Muscle layer of duodenum (tissue), 2 donors: ENCODE results near the gene PEAK1.
A peak's percentile ranks its signal among the peaks of the same experiment; 100 is the strongest.

Experiments
- H3K27ac ChIP-seq: one replicate; pipeline ENCODE4 v1.7.0; 2013; ENCODE audit warnings: mild to moderate bottlenecking, low read length
- H3K27me3 ChIP-seq: one replicate; pipeline ENCODE4 v1.7.0; 2013; ENCODE audit warnings: low read depth, mild to moderate bottlenecking, control low read depth, low read length
- H3K36me3 ChIP-seq, 2 donors: one replicate each; pipeline ENCODE4 v1.7.0; 2013; ENCODE audit warnings: low read length in 2 of 2, control low read depth in 1 of 2, mild to moderate bottlenecking in 1 of 2; ENCODE audit not compliant: insufficient read depth in 2 of 2, control insufficient read depth in 1 of 2
- H3K4me1 ChIP-seq, 2 donors: one replicate each; pipeline ENCODE4 v1.7.0; 2013; ENCODE audit warnings: low read length in 2 of 2, mild to moderate bottlenecking in 2 of 2, control low read depth in 1 of 2, moderate library complexity in 1 of 2; ENCODE audit not compliant: insufficient read depth in 2 of 2, control insufficient read depth in 1 of 2
- H3K4me3 ChIP-seq, 2 donors: one replicate each; pipeline ENCODE4 v1.7.0; 2013; ENCODE audit warnings: low read length in 2 of 2, low read depth in 1 of 2, mild to moderate bottlenecking in 1 of 2
- H3K9me3 ChIP-seq, 2 donors: one replicate each; pipeline ENCODE4 v1.7.0; 2013; ENCODE audit warnings: low read length in 2 of 2, control low read depth in 1 of 2, mild to moderate bottlenecking in 1 of 2; ENCODE audit not compliant: control insufficient read depth in 1 of 2
- donor health status: healthy.

Gene PEAK1

DNA sequence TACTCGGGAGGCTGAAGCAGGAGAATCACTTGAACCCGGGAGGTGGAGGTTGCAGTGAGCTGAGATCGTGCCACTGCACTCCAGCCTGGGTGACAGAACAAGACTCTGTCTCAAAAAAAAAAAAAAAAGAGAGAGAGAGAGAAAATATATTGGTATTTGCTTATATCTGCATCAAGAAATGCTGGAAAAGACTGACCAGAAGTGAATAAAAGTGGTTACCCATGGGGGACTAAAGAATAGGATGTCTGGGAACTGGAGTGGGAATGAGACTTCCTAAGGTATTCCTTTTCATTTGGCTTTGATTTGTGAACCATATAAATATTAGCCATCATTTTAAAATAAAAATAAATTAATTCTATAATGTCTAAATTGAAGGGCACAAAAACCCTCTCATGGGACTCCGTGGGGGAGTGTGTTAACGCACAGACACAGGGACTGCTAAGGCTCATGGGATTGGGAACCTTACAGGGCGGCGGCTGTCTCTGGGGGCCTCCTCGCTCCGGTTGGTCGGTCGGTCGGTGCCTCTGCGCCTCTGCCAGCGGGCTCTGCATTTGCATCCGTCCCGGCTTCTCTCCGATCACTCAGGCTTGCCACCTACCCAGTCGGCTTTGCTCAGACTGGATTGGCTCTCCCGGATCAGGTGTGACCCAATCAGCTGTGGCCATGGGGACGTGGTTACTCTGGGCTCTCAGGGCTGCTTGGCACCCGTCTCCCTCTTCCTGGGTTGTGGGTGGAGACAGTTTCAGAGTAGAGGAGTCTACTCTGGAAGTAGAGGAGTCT lies 336.3 kb downstream of the PEAK1 start:
- H3K4me1 ChIP-seq = peaks cover 0 to 4% of the 10 kb centered on the region in 2 donors
- H3K4me3 ChIP-seq = peak overlapping the region; percentile 38 to 51
- no peak overlapping the region for H3K27ac ChIP-seq
- H3K27me3 ChIP-seq = no peaks in the 10 kb centered on the region
- H3K9me3 ChIP-seq = no peaks in the 10 kb centered on the region
- no peaks in the 10 kb centered on the region for H3K36me3 ChIP-seq

DNA sequence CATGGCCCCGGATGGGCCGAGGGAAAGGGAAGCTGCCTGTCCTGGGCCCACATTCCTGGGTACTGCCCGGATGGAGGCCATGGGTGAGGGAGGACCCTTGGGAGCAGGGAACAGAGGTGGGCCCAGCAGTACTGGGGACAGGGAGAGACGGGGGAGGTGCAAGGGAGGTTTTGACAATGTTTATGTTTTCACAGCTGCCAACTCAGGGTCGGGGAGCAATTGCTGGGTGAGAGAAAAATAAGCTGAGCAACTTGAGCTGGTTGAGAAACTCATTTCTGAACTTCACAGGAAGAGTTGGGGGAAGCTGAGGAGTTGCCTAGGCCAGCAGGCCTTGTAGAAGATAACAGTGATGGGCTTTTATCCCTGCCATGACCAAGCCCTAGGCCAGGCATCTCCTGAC lies 337.9 kb downstream of the PEAK1 start:
- Histone ChIP-seq H3K9me3 (no peaks in the 10 kb centered on the region), H3K36me3 (no peaks in the 10 kb centered on the region), H3K4me3 (no peak overlapping the region), H3K4me1 (peaks cover 0 to 4% of the 10 kb centered on the region in 2 donors), H3K27me3 (no peaks in the 10 kb centered on the region), H3K27ac (no peak overlapping the region)

DNA sequence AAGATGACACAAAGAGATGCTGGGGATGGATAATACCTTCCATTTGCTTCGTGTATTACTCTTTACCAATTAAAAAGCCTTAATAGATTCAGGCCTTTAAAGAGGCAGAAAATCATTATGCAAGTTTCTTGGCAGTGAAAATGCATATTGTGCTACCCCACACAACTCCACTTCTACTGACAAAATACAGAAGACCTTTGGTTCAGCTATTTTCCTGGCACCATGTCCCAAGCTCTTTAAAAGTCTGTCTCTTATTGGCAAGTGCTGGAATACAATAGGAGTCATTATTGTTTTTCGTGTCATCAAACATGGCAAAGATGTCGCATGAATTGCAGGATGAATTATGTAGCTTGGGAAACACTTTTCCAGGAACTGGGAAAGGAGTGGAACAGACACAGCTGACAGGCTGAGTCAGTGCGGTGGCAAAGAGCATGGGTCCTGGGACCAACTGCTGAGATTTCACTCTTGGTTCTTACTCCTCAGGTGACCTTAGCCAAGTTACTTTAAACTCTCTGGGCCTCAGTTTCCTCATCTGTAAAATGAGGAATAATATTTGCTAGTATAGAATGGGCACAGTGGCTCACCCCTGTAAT lies 343.5 kb downstream of the PEAK1 start:
- no peaks in the 10 kb centered on the region for H3K27me3 ChIP-seq
- no peaks in the 10 kb centered on the region for H3K9me3 ChIP-seq
- no peaks in the 10 kb centered on the region for H3K36me3 ChIP-seq
- H3K27ac ChIP-seq = no peak overlapping the region
- peaks cover 0 to 3% of the 10 kb centered on the region in 2 donors for H3K4me1 ChIP-seq
- no peak overlapping the region for H3K4me3 ChIP-seq

DNA sequence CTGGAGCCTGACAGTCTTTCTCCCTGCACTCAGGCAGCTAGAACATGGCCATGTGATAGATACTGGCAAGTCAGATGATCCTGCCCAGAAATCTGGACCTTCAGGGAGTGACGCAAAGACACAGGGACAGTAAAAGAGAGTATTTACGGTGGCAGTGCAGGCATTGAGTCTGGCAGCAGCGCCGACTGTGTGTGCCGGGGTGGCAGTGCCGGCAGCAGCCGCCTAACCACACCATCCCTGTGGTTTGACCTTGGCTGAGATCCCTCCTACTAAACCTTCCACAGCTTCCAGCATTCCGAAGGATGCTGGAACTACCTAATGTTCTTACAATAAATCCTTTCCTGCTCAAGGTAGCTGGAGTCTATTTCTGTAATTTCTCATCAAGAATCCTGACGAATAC lies 344.4 kb downstream of the PEAK1 start:
- Histone ChIP-seq H3K36me3 (no peaks in the 10 kb centered on the region), H3K27ac (no peak overlapping the region)

DNA sequence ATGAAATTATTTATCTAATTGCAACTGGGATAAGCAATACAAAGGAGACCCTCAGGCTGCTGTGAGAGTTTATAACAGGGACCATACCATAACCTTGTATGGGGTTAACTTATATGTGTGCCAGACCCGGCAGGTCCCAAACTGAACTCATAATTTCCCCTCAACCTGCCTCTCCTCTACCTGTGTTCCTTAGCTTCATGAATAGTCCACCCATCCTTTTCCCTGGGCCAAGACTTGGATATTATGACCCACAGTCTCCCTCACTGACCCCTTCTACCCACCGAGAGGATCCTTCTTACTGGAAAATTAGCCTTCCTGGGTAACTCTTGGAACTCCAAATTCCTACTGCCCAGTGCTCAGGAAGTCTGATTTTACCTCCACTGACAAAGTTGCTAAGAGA lies 345.6 kb downstream of the PEAK1 start:
- Histone ChIP-seq H3K36me3 (no peaks in the 10 kb centered on the region), H3K9me3 (no peaks in the 10 kb centered on the region), H3K4me1 (peaks cover 8 to 16% of the 10 kb centered on the region in 2 donors), H3K4me3 (no peak overlapping the region), H3K27me3 (no peaks in the 10 kb centered on the region), H3K27ac (no peak overlapping the region)

More for the DNA sequence above, 344.4 kb downstream of the PEAK1 start:
- H3K27me3 ChIP-seq = no peaks in the 10 kb centered on the region
- no peak overlapping the region for H3K4me3 ChIP-seq
- H3K4me1 ChIP-seq = peaks cover 3 to 6% of the 10 kb centered on the region in 2 donors
- no peaks in the 10 kb centered on the region for H3K9me3 ChIP-seq

DNA sequence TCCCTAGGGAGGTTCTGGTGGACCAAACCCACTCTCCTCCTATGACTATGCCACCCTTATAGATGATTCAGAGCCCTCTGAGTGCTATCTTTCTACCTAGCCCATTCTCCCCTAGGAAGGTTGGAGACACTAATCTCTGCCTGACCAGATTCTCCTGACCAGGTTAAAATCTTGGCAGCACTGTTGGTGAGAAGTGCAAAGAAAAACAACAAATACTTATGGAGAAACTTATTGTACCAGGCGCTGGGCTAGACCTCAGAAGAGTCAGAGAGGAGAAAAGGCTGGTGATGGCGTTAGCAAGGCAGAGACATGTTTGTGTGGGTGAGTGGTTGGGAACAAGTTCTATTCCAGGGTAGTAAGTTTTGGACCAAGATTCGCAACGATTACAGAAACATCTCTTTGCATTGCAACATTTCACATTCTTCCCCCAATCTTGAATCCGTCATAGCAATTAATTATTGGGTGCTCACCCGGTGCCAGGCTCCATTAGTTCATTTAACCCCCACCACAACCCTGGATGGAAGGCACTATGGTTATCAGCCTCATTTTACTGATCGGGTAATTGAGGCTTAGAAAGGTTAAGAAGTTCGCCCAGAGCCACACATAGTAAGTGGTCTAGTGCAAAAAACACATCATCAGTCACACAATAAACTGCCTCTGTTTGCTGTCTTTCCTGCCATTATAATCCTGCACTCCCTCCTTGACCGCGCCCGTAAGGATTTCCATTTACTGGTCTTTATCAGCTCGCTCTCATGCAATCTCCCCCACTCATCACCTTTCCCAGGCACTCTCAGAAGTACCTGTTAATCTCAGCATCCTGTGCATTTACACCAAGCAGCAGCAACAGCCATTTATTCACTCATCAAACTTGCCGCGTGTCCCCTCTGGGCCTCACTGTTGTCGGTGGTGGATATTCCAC lies 348.3 kb downstream of the PEAK1 start:
- Histone ChIP-seq H3K4me3 (peak overlapping the region in 1 of 2 donors; percentile 81), H3K36me3 (no peaks in the 10 kb centered on the region), H3K9me3 (no peaks in the 10 kb centered on the region), H3K27ac (peak overlapping the region; percentile 1), H3K27me3 (no peaks in the 10 kb centered on the region), H3K4me1 (peaks cover 14 to 23% of the 10 kb centered on the region in 2 donors)

DNA sequence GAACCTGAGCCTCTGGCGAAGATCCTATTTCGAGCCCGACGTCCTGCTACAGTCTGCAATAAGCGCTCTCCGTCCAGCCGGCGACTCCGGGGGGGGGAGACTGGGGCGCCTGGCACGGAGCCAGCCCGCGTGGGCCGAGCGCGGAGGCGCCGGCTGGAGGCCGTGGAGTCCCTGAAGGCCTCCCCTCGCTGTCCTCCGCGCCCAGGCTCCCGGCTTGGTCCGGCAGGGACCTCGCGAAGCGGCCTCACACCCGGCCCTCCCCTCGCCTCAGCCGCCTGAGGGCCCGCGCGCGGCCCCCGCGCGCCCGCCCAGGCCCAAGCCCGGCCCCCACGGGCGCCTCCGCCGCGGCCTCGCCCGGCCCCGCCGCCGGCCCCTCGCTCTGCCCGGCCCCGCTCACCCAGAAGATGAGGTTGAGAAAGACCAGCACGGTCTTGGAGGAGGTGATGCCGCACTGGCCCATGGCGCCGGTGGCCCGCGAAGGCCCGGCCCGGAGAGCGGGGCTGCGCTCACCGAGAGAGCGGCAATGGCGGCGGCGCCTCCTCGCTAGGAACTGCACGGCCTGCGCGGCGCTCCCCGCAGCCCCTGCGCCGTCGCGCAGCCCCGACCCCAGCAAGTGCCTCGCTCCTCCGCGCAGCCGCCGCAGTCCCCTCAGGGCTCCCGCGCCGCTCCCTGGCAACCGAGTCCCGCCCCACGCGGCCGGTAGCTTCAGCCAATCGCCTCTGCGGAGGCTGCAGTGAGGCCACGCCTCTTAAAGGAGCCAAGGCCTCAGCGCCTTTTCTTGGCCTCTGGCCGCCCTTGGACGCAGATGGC lies 349.2 kb downstream of the PEAK1 start, which contains the start of gene TSPAN3:
Gene TSPAN3 (minus strand): TSS at position 615 of the 810 bp plus-strand sequence. CDS start 155 bp downstream, at position 460.
- peak within 1 kb of the TSS; percentile 89 for H3K27ac ChIP-seq
- peaks cover 14 to 20% of the 10 kb centered on the region in 2 donors for H3K4me1 ChIP-seq

DNA sequence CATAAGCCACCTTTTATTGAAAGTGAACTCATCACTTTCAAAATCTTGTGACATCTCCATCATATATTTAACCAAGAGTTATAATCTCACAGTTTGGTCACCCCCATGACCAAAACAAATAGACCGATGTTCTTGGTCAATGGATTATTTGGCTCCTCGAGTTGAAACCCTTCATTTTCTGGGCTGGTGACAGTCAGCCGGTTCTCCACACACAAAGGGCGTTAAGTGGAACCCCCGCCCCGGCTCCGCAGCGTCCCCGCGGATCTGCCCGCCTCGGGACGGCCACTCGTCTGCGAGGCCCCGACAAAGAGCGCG lies 349.8 kb downstream of the PEAK1 start:
- Histone ChIP-seq H3K9me3 (no peaks in the 10 kb centered on the region), H3K4me1 (peaks cover 14 to 20% of the 10 kb centered on the region in 2 donors), H3K27ac (peak overlapping the region; percentile 89), H3K27me3 (no peaks in the 10 kb centered on the region), H3K36me3 (no peaks in the 10 kb centered on the region), H3K4me3 (peak overlapping the region; percentile 80 to 81)

More for the DNA sequence above, 349.2 kb downstream of the PEAK1 start, which contains the start of gene TSPAN3:
- Histone ChIP-seq H3K9me3 (no peaks in the 10 kb centered on the region), H3K4me3 (peak within 1 kb of the TSS; percentile 80 to 81), H3K27me3 (no peaks in the 10 kb centered on the region), H3K36me3 (no peaks in the 10 kb centered on the region)

DNA sequence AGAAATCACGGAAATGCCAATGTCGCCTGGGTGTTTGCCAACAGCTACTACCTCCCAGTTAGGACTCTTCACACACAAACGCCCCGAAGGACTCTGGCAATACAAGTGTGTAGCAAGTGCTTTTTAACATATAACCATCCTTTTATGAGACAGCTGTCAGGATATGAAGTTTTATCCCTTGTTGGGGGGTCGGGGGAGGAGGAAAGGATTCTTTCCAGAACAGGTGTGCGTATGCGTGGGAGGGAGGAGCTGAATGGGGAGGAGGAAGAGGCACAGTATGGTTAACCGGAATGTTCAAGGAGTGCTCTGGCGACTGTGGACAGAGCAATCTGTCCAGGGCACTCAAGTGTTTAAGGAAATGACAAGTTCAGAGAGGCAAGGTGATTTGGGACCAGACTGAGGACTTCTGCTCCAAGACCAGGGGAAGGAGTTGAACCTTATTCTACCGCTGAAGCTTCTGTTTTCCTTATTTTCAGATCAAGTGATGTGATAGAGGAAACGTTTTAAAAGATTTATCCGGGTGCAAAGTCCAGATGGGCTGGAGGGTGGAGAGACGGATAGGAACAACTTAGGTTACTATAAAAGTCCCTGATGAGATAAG lies 350.3 kb downstream of the PEAK1 start:
- Histone ChIP-seq H3K4me3 (peak overlapping the region; percentile 80 to 81), H3K4me1 (peaks cover 14 to 20% of the 10 kb centered on the region in 2 donors), H3K27ac (peak overlapping the region; percentile 89), H3K9me3 (no peaks in the 10 kb centered on the region), H3K27me3 (no peaks in the 10 kb centered on the region), H3K36me3 (no peaks in the 10 kb centered on the region)

DNA sequence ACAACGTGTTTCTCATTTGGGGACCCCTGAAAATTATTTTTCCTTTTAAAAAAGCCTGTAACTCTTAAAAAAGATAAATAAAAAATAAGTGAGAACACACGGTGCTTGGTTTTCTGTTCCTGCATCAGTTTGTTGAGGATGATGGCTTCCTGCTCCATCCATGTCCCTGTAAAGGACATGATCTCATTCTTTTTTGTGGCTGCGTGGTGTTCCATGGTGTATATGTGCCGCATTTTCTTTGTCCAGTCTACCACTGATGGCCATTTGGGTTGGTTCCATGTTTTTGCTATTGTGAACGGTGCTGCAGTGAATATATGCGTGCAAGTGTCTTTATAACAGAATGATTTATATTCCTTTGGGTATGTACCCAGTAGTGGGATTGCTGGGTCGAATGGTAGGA lies 351.3 kb downstream of the PEAK1 start:
- Histone ChIP-seq H3K27me3 (no peaks in the 10 kb centered on the region), H3K4me3 (no peak overlapping the region), H3K4me1 (peaks cover 14 to 30% of the 10 kb centered on the region in 2 donors), H3K27ac (peak overlapping the region; percentile 79), H3K36me3 (no peaks in the 10 kb centered on the region), H3K9me3 (no peaks in the 10 kb centered on the region)
